ENCODE data around the gene ADARB1. TPM values are rescaled to one million over a fixed set of nuclear protein-coding genes. Genes with fewer than 3 reads are reported as not detected.

The ADARB1 gene
- total and polyA plus RNA-seq, 9 of the 15 experiments (the other 6 are each of a cell fraction or from before 2014, with no cell fraction given): 6.7 to 16.0 (median 8.3) TPM

- CTCF ChIA-PET (ENCODE audit: low intra/inter-chr PET ratio): no interaction called here
These were observed 184.1 kb downstream of the ADARB1 start for GRCh38 chr21:45258466-45258865.

GRCh38 chr21:45259206-45259840 is 184.9 kb downstream of the ADARB1 start:
- H3K79me2 ChIP-seq (ENCODE audit: control insufficient read depth, insufficient read depth, low read length): no peaks in the 10 kb centered on the region
- intact Hi-C loops (cut with micrococcal nuclease): no loop called here
- H3K27ac ChIP-seq (ENCODE audit: extremely low read depth, low read depth, low read length): no peak overlapping the region
- DNase-seq (ENCODE audit: extremely low read depth in 1 of 4, low spot score in 3 of 4) (no peak), FAIRE-seq (no peak), ATAC-seq (no peak)
- CTCF ChIA-PET (ENCODE audit: low intra/inter-chr PET ratio): no interaction called here
- H3K4me1 ChIP-seq (replicated peaks in 1 of 2; ENCODE audit: control insufficient read depth in 2 of 2, insufficient read depth in 2 of 2, low read length in 2 of 2): peaks cover 23 to 41% of the 10 kb centered on the region in 2 experiments
- no peaks in the 10 kb centered on the region for H3K9me1 ChIP-seq (ENCODE audit: control insufficient read depth, insufficient read depth, low read length)
- TF ChIP-seq NR2C2 (CRISPR knock-in tag; IDR thresholded peaks at IDR 0.05): no peak
- no peak for TF ChIP-seq NR2C2 (tag; IDR thresholded peaks at IDR 0.05)
- 0 out of 2 replicates have a peak, but pooled peaks have one; percentile 20 for TF ChIP-seq NFIC (IDR thresholded peaks at IDR 0.05)
- H3K36me3 ChIP-seq (ENCODE audit: control insufficient read depth, insufficient read depth, low read length): peaks cover 10% of the 10 kb centered on the region; the same call in 2 of the 3 replicates
- no peaks in the 10 kb centered on the region for H3K9me3 ChIP-seq (replicated peaks; ENCODE audit: control insufficient read depth, insufficient read depth, low read depth, low read length)
- in situ Hi-C loops (cut with MboI): no loop called here
- no peak overlapping the region for H3K9ac ChIP-seq (ENCODE audit: insufficient read depth in 1 of 2, low read depth in 2 of 2, low read length in 2 of 2)
- POLR2A ChIA-PET: interaction anchor here (0.8 kb wide), 1 partner anchor 193 kb away, joined by 3 read pairs; no protein-coding TSS in a partner anchor
- peaks cover 20 to 37% of the 10 kb centered on the region in 2 experiments; a peak in 4 of 5 replicates for H3K27me3 ChIP-seq (ENCODE audit: control insufficient read depth in 2 of 2, insufficient read depth in 2 of 2, low read length in 2 of 2)
- H2AFZ ChIP-seq (ENCODE audit: low read depth, low read length): no peak overlapping the region
- no peak overlapping the region for H3K4me3 ChIP-seq
- no peak overlapping the region for H3K4me2 ChIP-seq (ENCODE audit: insufficient read depth, low read length)
- WGBS (ENCODE audit: insufficient coverage, low coverage, missing lambda C conversion rate): 15% methylated on average over 17 of the region's 17 CpGs
- no TSS peak for BruUV-seq (replicated peaks)
- peaks cover 24% of the 10 kb centered on the region; the same call in 1 of the 2 replicates for H4K20me1 ChIP-seq (replicated peaks; ENCODE audit: control insufficient read depth, insufficient read depth, low read length)

More at GRCh38 chr21:45258466-45258865, 184.1 kb downstream of the ADARB1 start:
- Histone ChIP-seq H3K9me3 (replicated peaks; ENCODE audit: control insufficient read depth, insufficient read depth, low read depth, low read length) (no peaks in the 10 kb centered on the region), H3K27ac (ENCODE audit: extremely low read depth, low read depth, low read length) (no peak overlapping the region), H3K9ac (ENCODE audit: insufficient read depth in 1 of 2, low read depth in 2 of 2, low read length in 2 of 2) (no peak overlapping the region), H3K9me1 (ENCODE audit: control insufficient read depth, insufficient read depth, low read length) (no peaks in the 10 kb centered on the region), H3K79me2 (ENCODE audit: control insufficient read depth, insufficient read depth, low read length) (no peaks in the 10 kb centered on the region), H2AFZ (ENCODE audit: low read depth, low read length) (no peak overlapping the region), H3K4me1 (replicated peaks in 1 of 2; ENCODE audit: control insufficient read depth in 2 of 2, insufficient read depth in 2 of 2, low read length in 2 of 2) (peaks cover 23 to 42% of the 10 kb centered on the region in 2 experiments), H3K36me3 (ENCODE audit: control insufficient read depth, insufficient read depth, low read length) (peaks cover 2% of the 10 kb centered on the region; the same call in 1 of the 3 replicates), H4K20me1 (replicated peaks; ENCODE audit: control insufficient read depth, insufficient read depth, low read length) (peaks cover 24% of the 10 kb centered on the region; the same call in 1 of the 2 replicates), H3K4me3 (no peak overlapping the region), H3K4me2 (ENCODE audit: insufficient read depth, low read length) (no peak overlapping the region), H3K27me3 (ENCODE audit: control insufficient read depth in 2 of 2, insufficient read depth in 2 of 2, low read length in 2 of 2) (peaks cover 20 to 42% of the 10 kb centered on the region in 2 experiments; a peak in 4 of 5 replicates)
- ATAC-seq (no peak), FAIRE-seq (no peak), DNase-seq (ENCODE audit: extremely low read depth in 1 of 4, low spot score in 3 of 4) (no peak)
- in situ Hi-C loops (cut with MboI): no loop called here
- no peak for TF ChIP-seq TOE1 (IDR thresholded peaks at IDR 0.05; ENCODE audit: borderline replicate concordance)
- no peak for TF ChIP-seq TOE1 (CRISPR knock-in tag; IDR thresholded peaks at IDR 0.05; ENCODE audit: borderline replicate concordance, low read depth)
- no peak for TF ChIP-seq ZNF23 (CRISPR knock-in tag; IDR thresholded peaks at IDR 0.05)
- TF ChIP-seq MEIS2 (IDR thresholded peaks at IDR 0.05; ENCODE audit: partially characterized antibody): no peak
- no peak for TF ChIP-seq U2AF2 (optimal IDR thresholded peaks at IDR 0.05; ENCODE audit: low read depth, low read length)
- TF ChIP-seq BHLHE40 (IDR thresholded peaks at IDR 0.05; ENCODE audit: low read length): peak; percentile 51; the same call in 1 of the 2 replicates
- no TSS peak for BruUV-seq (replicated peaks)
- intact Hi-C loops (cut with micrococcal nuclease): no loop called here
- POLR2A ChIA-PET: interaction anchor here (0.6 to 0.9 kb wide), 3 partner anchors 13 to 192 kb away, joined by 3 read pairs; no protein-coding TSS in a partner anchor
- 21% methylated on average over 19 of the region's 19 CpGs for WGBS (ENCODE audit: insufficient coverage, low coverage, missing lambda C conversion rate)

Measured in K562 (cell line).